Hematopoietic multipotent progenitor cell treated with erythropoietin and hydrocortisone succinate and interleukin-3 and kit ligand, for 17 days (in vitro differentiated cells): ENCODE data around the gene SAGE1.
A peak's percentile ranks its signal among the peaks of the same experiment; 100 is the strongest.
"Not testable (repeated sequence)": the region's sequence is repeated elsewhere in the genome, so short reads cannot be mapped to it uniquely, and the experiment has no call there.

Source experiments
- DNase-seq: peaks from one replicate; pipeline ENCODE4 v3.0.0-alpha.2; 2015; ENCODE audit warnings: low spot score

Gene SAGE1

DNA sequence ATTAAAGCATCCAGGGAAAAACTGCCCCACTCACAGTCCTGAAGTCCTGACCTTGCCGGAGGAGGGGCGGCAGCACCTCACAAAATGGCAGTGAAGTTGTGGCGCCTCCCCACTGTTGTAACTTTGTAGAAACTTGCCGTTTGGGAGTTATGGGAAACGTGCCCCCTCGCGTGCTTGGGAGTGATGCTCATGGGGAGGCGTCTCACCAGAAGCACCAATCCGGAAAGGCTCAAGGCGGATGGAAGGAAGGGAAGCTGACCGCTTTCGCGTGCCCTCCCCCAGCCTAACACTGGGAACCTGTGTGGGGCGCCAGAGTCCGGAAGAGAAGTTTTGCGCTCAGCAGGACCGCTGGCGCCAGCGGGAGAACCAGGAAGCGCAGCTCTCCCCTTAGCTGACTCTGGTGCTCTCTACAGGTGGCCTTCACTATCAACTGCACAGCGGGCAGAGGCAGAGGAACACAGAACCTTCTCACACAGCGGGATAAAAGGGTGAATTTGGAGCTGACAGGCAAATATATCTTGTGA, at the start of gene SAGE1, which contains the start of gene CT45A10:
SAGE1 (plus strand) TSS at position 423 of the 524 bp plus-strand sequence. CDS start 2,527 bp downstream, outside the sequence.
CT45A10 (minus strand) TSS at position 151 of the 524 bp plus-strand sequence. CDS start 8,100 bp downstream, outside the sequence.
- no peak for DNase-seq

DNA sequence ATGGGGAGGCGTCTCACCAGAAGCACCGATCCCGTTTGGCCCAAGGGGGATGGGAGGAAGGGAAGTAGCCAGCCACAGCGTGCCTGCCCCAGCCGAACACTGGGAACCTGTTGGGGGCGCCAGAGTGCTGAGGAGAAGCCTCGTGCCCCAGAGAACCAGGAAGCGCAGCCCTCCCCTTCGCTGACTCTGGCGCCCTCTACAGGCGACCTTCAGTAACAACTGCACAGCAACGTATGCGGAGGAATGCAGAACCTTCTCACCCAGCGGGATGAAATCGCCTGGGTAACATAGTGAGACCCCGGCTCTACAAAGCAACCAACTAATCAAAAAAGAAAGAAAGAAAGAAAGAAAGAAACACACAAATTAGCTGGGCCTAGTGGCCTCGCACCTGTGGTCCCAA, 39.1 kb upstream of the SAGE1 start, which contains the start of gene CT45A8:
CT45A8 (minus strand) TSS at position 101 of the 400 bp plus-strand sequence. CDS start 3,755 bp downstream, outside the sequence.
- DNase-seq = not testable (repeated sequence)

- DNase-seq = not testable (repeated sequence)
Observed at GRCh38 chrX:135871712-135872111, 21.8 kb upstream of the SAGE1 start, which contains the start of gene CT45A9. Gene CT45A9, minus strand, starts transcription at chrX:135871812. Its CDS starts 3,751 bp downstream, at chrX:135868061.

DNA sequence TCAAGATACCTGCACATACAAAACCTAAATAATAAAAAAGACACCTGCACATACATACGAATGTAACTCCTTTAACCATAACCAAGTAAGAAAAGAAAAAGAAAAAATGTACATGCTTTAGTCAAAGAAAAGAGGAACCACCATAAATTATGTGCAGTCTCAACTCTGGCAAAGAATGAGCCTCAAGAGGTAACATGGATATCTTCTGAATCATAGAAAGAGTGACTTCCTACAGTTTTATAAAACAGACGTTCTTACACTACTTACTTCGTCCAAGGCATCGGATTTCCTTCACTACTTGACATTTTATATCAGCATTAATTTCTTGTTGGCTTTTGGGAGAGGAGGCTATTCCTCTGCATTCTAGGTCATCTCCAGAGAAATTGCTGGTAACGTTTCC, 10.8 kb upstream of the SAGE1 start:
- DNase-seq = not testable (repeated sequence)

DNA sequence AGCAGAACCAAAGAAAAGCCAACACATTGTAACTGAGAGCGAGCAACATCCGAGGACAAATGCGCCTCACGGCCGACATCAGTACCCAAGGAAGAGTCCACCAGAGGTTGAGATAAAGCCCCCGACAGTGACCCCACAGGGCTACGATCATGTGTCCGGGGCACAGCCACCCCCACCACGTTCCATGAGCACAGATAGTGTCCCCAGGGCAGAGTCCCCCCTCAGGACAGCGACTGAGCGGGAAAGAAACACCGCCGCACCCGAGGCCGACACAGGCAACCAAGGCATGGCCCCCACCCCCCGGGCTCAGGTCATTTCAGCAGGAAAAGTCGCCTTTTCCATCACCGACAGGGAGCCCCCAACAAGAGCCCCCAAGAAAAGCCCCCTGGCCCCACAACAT, 5.3 kb upstream of the SAGE1 start:
- not testable (repeated sequence) for DNase-seq

DNA sequence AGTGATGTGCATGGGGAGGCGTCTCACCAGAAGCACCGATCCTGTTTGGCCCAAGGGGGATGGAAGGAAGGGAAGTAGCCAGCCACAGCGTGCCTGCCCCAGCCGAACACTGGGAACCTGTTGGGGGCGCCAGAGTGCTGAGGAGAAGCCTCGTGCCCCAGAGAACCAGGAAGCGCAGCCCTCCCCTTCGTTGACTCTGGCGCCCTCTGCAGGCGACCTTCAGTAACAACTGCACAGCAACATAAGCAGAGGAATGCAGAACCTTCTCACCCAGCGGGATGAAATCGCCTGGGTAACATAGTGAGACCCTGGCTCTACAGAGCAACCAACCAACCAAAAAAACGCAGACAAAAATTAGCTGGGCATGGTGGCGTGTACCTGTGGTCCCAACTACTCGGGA, 4.5 kb upstream of the SAGE1 start:
- DNase-seq = peak; percentile 30

DNA sequence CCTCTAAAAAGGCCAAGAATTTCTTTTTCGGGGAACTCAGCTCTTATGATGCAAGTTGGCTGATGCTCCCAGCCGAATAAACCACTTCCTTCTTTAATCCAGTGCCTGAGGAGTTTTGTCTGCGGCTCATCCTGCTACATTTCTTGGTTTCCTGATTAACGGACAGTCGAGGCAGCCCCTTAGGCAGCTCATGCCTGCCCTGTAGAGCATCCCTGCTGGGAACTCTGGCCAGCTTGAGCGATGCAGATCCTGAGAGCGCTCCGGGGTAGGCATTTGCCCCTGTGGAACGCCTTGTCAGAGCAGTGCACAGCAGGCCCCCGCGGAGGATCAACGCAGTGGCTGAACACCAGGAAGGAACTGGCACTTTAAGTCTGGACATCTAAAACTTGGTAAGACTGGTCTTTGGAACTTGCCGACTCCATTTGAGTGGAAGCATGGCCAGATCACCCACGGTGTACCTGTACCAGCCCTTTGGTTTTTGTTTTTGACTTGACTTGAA, 3.4 kb upstream of the SAGE1 start:
- DNase-seq = no peak

DNA sequence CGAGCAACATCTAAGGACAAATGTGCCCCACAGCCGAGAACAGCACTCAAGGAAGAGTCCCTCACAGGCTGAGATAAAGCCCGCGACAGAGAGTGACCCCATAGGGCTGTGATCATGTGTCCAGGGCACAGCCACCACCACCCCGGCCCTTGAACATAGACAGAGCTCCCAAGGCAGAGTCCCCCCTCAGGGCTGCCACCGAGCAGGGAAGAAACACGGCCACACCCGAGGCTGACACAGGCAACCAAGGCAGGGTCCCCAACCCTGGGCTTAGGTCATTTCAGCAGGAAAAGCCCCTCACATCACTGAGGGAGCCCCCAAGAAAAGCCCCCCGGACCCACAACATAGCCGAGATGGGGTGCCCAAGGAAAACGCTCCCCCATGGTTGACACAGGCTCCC, 735 bp upstream of the SAGE1 start:
- DNase-seq = no peak

GRCh38 chrX:135910251-135910650, 16.7 kb downstream of the SAGE1 start:
- DNase-seq = no peak

DNA sequence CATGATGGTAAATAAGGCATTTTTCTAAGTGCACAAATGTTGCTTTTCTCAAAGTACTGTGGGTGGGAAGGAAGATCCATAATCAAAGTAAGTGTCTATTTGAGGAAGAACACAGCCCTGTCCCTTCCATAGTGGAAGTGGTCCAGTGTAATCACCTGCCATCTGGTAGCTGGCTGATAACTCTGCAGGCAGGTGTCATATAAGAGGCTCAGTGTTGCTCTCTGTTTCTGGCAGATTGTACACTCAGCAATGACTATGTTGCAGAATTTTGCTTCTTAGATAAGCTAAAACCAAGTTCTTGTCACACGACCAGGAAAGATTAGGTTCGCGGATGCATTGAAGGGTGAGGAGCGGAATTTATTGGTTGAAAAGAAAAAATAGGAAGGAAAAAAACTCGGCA, 20.9 kb downstream of the SAGE1 start:
- no peak for DNase-seq

DNA sequence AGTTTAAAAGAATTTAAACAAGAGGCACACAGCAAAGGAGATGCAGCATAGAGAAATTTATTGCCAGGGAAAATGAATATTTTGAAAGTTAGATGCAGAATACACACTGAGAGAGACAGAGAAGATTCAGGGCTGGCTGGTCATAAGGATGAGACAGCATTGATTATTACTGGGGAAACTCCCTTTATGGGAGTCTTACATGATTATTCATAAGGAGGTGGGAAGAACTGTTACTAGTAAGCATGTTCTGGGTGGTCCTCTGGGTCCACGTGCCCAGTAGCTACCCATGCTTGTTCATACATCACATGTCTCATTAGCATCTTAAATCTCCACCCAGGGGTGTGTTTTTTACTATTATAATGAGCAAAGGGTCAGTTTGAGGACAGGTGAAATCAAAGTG, 27.0 kb downstream of the SAGE1 start:
- not testable (repeated sequence) for DNase-seq

DNA sequence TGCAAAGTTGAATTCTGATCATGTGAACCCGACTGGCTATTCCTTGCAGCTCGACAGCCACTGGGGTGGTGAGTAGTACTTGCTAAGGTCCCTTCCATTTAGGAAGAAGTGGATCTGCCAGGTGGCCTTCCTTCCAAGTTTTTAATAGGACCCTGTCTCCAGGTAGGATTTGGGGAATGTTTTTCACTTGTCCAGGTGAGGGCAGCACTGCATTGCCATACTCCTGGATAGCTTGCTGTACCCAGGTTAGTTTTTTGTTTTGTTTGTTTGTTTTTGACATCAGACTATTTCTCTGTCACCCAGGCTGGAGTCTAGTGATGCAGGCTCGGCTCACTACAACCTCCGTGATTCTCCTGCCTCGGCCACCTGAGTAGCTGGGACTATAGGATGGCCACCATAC, 29.8 kb downstream of the SAGE1 start:
- no peak for DNase-seq

DNA sequence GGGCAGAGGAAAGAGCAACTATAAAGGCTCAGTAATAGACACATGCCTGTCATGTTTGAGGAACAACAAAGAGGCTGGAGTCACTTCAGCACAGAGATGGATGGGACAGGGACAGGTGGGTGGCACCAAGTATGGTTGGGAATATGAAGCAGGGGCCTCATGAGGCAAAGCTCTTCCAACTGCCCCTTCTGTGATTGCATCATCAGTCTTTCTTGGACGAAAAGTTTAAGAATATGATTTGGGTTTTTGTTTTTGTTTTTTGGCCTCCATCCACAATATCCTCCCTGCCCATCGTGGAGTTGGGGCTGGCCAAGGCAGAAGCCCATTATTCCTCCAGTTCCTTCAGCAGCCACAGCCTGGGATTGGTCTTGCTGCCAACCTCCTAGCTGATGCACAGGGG, 34.4 kb downstream of the SAGE1 start:
- no peak for DNase-seq

GRCh38 chrX:135931644-135932487, 38.4 kb downstream of the SAGE1 start:
- peak; percentile 21 for DNase-seq

DNA sequence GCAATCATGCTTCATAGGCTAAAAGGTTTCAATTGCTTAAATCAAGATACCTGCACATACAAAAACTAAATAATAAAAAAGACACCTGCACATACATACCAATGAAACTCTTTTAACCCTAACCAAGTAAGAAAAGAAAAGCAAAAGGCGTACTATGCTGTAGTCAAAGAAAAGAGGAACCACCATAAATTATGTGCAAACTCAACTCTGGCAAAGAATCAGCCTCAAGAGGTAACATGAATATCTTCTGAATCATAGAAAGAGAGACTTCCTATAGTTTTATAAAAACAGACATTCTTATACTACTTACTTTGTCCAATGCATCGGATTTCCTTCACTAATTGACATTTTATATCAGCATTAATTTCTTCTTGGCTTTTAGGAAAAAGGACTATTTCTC, 51.0 kb downstream of the SAGE1 start:
- no peak for DNase-seq

DNA sequence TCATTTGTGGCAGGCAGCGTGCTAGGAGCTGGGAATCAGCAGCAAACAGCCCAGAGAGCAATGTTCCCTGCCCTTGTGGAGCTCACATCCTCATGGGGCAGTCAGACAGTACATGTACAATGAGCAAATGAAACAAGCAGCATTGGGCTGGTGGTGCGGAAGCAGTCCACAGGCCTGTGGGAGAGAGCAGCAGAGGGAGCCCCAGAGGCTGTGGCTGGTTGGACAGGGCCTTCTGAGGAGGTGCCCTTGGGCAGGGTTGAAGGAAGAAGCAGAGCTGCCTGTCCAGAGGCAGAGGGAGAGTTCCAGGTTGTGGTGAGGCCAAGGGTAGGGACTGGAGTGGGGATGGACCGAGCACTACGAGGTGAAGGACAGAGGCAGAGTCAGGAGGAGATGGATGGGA, 57.8 kb downstream of the SAGE1 start:
- DNase-seq = no peak
